Dedifferentiated amniotic fluid mesenchymal stem cell (primary cell): ENCODE results near the gene ITSN2.
"Not testable (repeated sequence)": the region's sequence is repeated elsewhere in the genome, so short reads cannot be mapped to it uniquely, and the experiment has no call there.

Experiments used
- DNase-seq: peaks from one replicate; pipeline ENCODE4 v3.0.0-alpha.2; 2016; ENCODE audit errors: extremely low spot score

The ITSN2 gene

GRCh38 chr2:24363301-24363700 lies 3.0 kb upstream of the ITSN2 start:
- no peak for DNase-seq

GRCh38 chr2:24362253-24362652 lies 1.9 kb upstream of the ITSN2 start:
- no peak for DNase-seq

- no peak for DNase-seq
Observed at GRCh38 chr2:24360963-24361330, 611 bp upstream of the ITSN2 start.

GRCh38 chr2:24359129-24360049 lies 947 bp downstream of the ITSN2 start:
- DNase-seq = peak; percentile 23

- not testable (repeated sequence) for DNase-seq
Observed at GRCh38 chr2:24357767-24358166, 2.6 kb downstream of the ITSN2 start.

- not testable (repeated sequence) for DNase-seq
Observed at GRCh38 chr2:24357115-24357514, 3.2 kb downstream of the ITSN2 start.

- DNase-seq = no peak
Observed at GRCh38 chr2:24354957-24355356, 5.4 kb downstream of the ITSN2 start.

GRCh38 chr2:24354395-24354794 lies 5.9 kb downstream of the ITSN2 start:
- DNase-seq = no peak

- DNase-seq = no peak
Observed at GRCh38 chr2:24353973-24354372, 6.4 kb downstream of the ITSN2 start.

- no peak for DNase-seq
Observed at GRCh38 chr2:24353364-24353763, 7.0 kb downstream of the ITSN2 start.

- no peak for DNase-seq
Observed at GRCh38 chr2:24352664-24353063, 7.7 kb downstream of the ITSN2 start.

- no peak for DNase-seq
Observed at GRCh38 chr2:24351981-24352380, 8.4 kb downstream of the ITSN2 start.

- no peak for DNase-seq
Observed at GRCh38 chr2:24351627-24351938, 8.8 kb downstream of the ITSN2 start.

GRCh38 chr2:24350826-24351626 lies 9.3 kb downstream of the ITSN2 start:
- DNase-seq = no peak

- DNase-seq = no peak
Observed at GRCh38 chr2:24349097-24349496, 11.2 kb downstream of the ITSN2 start.

GRCh38 chr2:24345937-24346336 lies 14.4 kb downstream of the ITSN2 start:
- DNase-seq = no peak

- DNase-seq = no peak
Observed at GRCh38 chr2:24343225-24343882, 17.0 kb downstream of the ITSN2 start.

- peak; percentile 32 for DNase-seq
Observed at GRCh38 chr2:24342110-24342910, 18.0 kb downstream of the ITSN2 start.

- no peak for DNase-seq
Observed at GRCh38 chr2:24339856-24340262, 20.5 kb downstream of the ITSN2 start.

GRCh38 chr2:24339098-24339497 lies 21.2 kb downstream of the ITSN2 start:
- DNase-seq = not testable (repeated sequence)

GRCh38 chr2:24337890-24338289 lies 22.4 kb downstream of the ITSN2 start:
- no peak for DNase-seq

GRCh38 chr2:24336811-24337210 lies 23.5 kb downstream of the ITSN2 start:
- no peak for DNase-seq
